Subcutaneous adipose tissue (tissue), 4 donors: ENCODE results near the gene ACSS1. TPM values are rescaled to one million over a fixed set of nuclear protein-coding genes. Genes with fewer than 3 reads are reported as not detected.

Source experiments
- total RNA-seq, 4 donors: library from RNA; depleted of rRNA; stranded (reverse); fragments of >200 nt; gene quantifications; one replicate each; pipeline ENCODE4 v1.1.0, GENCODE V29; 2016
- TF ChIP-seq, protein P1 (sequence below): fragments of 450-650 bp; IDR thresholded peaks from one replicate; pipeline ENCODE4 v1.5.1; 2016; ENCODE audit warnings: low read depth, mild to moderate bottlenecking, control low read depth, antibody characterized with exemption, moderate library complexity

ACSS1 gene
- total RNA-seq, 4 donors from 2014 or later, result 9.3 to 35.6 (median 16.2) TPM

GRCh38 chr20:25018425-25018824 lies 39.5 kb downstream of the ACSS1 start:
- TF ChIP-seq, protein P1, sequence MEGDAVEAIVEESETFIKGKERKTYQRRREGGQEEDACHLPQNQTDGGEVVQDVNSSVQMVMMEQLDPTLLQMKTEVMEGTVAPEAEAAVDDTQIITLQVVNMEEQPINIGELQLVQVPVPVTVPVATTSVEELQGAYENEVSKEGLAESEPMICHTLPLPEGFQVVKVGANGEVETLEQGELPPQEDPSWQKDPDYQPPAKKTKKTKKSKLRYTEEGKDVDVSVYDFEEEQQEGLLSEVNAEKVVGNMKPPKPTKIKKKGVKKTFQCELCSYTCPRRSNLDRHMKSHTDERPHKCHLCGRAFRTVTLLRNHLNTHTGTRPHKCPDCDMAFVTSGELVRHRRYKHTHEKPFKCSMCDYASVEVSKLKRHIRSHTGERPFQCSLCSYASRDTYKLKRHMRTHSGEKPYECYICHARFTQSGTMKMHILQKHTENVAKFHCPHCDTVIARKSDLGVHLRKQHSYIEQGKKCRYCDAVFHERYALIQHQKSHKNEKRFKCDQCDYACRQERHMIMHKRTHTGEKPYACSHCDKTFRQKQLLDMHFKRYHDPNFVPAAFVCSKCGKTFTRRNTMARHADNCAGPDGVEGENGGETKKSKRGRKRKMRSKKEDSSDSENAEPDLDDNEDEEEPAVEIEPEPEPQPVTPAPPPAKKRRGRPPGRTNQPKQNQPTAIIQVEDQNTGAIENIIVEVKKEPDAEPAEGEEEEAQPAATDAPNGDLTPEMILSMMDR, result no peak

GRCh38 chr20:25017257-25017803 lies 40.6 kb downstream of the ACSS1 start:
- TF ChIP-seq, protein P1, result no peak

DNA sequence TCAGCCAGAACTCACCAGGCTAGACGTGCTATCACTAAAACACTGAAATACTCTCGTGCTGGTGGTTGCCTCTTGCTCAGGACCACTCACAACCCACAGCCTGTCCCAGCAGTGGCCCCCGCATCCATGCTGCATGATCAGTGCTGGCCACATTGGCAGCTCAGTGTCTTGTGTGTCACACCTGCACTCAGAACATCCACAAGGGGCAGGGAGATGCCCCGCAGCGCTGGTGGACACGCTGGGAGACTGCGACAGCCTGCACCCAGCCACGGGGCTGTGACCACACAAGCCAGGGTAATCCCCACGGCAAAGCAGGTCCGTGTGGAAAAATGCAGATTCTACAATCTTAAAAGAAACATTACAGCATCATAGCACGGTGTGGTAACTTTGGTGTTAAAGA lies 41.5 kb downstream of the ACSS1 start:
- TF ChIP-seq, protein P1, result no peak

GRCh38 chr20:25015986-25016385 lies 42.0 kb downstream of the ACSS1 start:
- TF ChIP-seq, protein P1, result no peak

DNA sequence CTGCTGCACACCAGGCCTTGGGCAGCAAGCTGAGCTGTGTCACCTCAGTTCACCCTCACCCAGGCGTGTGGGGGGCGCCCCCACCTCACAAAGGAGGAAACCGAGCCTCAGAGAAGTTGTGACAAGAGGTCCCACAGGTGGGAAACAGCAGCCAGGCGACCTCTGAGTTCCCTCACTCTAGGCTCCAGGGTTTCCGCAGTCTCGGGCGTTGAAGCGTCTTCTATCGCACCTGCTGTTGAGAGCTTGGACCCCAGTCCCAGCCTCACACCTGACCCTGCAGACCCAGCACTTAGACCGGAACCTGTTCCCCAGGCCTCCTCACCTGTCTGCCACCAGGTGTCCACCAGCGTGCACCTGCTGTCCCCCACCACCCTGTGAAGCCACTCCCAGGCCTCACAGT lies 43.1 kb downstream of the ACSS1 start:
- TF ChIP-seq, protein P1, result no peak

- TF ChIP-seq, protein P1, result no peak
Observed at GRCh38 chr20:25013478-25014380, 44.2 kb downstream of the ACSS1 start.

DNA sequence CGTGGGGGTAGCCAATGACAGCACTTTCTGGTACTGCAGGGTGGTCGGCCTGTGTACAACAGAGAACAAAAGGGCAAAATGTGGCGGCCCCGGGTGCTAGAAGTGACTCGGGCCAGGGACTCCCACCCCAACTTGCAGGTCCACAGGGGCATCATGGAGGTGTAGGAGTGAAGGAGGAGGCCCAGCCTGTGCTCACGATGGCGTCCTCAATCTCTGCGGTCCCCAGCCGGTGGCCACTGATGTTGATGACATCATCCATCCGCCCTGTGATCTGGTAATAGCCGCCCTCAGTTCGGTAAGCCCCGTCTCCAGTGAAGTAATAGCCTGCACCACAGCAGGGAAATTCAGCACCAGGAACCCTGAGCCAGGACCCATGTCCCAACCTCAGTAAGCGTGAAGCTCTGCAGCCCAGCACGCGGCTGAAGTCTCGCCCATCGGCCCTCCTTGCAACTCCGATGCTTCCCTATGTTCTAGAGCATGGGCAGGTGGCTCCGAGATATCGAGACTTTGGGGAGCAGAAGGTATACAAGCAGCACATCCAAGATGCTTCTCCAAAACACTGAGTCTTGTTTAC lies 45.2 kb downstream of the ACSS1 start:
- TF ChIP-seq, protein P1, result no peak
